ENCODE measurements around the gene AMD1.

DNA sequence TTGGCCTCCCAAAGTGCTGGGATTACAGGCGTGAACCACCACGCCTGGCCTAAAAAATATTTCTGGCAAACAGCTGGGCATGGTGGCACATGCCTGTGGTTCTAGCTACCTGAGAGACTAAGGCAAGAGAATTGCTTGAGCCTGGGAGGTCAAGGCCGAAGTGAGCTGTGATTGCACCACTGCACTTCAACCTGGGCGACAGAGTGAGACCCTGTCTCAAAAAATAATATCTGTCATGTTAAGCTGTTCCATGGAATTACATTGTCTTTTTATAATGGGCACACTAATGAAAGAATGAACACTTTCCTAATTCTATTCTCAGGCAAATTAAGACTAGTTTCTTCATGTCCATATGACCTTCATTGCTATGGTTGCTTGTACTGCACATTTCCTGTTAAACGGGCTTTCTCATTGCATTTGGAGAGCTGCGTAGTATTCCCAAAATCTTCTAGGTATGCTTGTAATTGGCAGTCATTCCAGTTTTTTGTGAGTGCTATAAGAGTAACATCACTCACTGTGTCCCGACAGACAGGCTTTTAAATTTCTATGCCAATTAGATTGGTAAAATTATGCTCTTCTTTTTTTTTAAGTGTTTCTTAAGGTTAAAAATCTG lies 12.1 kb downstream of the AMD1 start:
- TF ChIP-seq RFX5 (IDR thresholded peaks at IDR 0.05; ENCODE audit: borderline replicate concordance, low read depth, low read length) (no peak), GABPA (IDR thresholded peaks at IDR 0.05; ENCODE audit: borderline replicate concordance, insufficient read depth, low read length) (no peak), CEBPB (IDR thresholded peaks at IDR 0.05; ENCODE audit: low read depth, low read length) (no peak), SUZ12 (IDR thresholded peaks at IDR 0.05; ENCODE audit: low read length) (no peak), ATF2 (IDR thresholded peaks at IDR 0.05; ENCODE audit: low read length) (no peak), POLR2A (IDR thresholded peaks at IDR 0.05; ENCODE audit: control extremely low read depth in 1 of 2, low read depth in 2 of 2, low read length in 2 of 2) (no peak), RAD21 (IDR thresholded peaks at IDR 0.05 in 1 of 2, conservative IDR thresholded peaks at IDR 0.05 in 1 of 2; ENCODE audit: low read depth in 2 of 2, low read length in 2 of 2) (no peak), POLR2AphosphoS5 (IDR thresholded peaks at IDR 0.05; ENCODE audit: low read depth, low read length) (no peak)
- TF ChIP-seq, protein P1, sequence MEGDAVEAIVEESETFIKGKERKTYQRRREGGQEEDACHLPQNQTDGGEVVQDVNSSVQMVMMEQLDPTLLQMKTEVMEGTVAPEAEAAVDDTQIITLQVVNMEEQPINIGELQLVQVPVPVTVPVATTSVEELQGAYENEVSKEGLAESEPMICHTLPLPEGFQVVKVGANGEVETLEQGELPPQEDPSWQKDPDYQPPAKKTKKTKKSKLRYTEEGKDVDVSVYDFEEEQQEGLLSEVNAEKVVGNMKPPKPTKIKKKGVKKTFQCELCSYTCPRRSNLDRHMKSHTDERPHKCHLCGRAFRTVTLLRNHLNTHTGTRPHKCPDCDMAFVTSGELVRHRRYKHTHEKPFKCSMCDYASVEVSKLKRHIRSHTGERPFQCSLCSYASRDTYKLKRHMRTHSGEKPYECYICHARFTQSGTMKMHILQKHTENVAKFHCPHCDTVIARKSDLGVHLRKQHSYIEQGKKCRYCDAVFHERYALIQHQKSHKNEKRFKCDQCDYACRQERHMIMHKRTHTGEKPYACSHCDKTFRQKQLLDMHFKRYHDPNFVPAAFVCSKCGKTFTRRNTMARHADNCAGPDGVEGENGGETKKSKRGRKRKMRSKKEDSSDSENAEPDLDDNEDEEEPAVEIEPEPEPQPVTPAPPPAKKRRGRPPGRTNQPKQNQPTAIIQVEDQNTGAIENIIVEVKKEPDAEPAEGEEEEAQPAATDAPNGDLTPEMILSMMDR (IDR thresholded peaks at IDR 0.05; ENCODE audit: control extremely low read depth in 1 of 3, insufficient read depth in 1 of 3, low read depth in 1 of 3, low read length in 3 of 3) = no peak

Measured in H1 (cell line).